Endodermal cell (in vitro differentiated cells): Measurements from ENCODE around the gene MDC1. TPM values are rescaled to one million over a fixed set of nuclear protein-coding genes. Genes with fewer than 3 reads are reported as not detected.
A peak's percentile ranks its signal among the peaks of the same experiment; 100 is the strongest.

Experiments used
- DNase-seq: peaks from one replicate; pipeline ENCODE4 v3.0.0-alpha.2; 2017
- H3K27ac ChIP-seq: 2 replicates; pipeline ENCODE4 v1.5.1; 2013; ENCODE audit warnings: mild to moderate bottlenecking, low read depth, low read length, moderate library complexity
- H3K27me3 ChIP-seq: 2 replicates; pipeline ENCODE4 v1.6.1; 2013; ENCODE audit warnings: mild to moderate bottlenecking, low read length, moderate library complexity; ENCODE audit not compliant: insufficient read depth, control insufficient read depth, poor library complexity, severe bottlenecking
- H3K36me3 ChIP-seq: 2 replicates; pipeline ENCODE4 v1.7.0; 2013; ENCODE audit warnings: mild to moderate bottlenecking, low read length, moderate library complexity; ENCODE audit not compliant: control insufficient read depth, insufficient read depth
- H3K4me1 ChIP-seq: one replicate; pipeline ENCODE4 v1.7.0; 2013; ENCODE audit warnings: low read length; ENCODE audit not compliant: control insufficient read depth, insufficient read depth
- H3K4me3 ChIP-seq: 2 replicates; pipeline ENCODE4 v1.5.1; 2013; ENCODE audit warnings: mild to moderate bottlenecking, low read length, moderate library complexity
- H3K9ac ChIP-seq: 2 replicates; pipeline ENCODE4 v1.6.1; 2013; ENCODE audit warnings: mild to moderate bottlenecking, low read length, moderate library complexity; ENCODE audit not compliant: poor library complexity, severe bottlenecking; ENCODE audit errors: extremely low read depth
- H3K9me3 ChIP-seq: 2 replicates; pipeline ENCODE4 v1.6.1; 2013; ENCODE audit warnings: mild to moderate bottlenecking, low read length, moderate library complexity; ENCODE audit not compliant: control insufficient read depth
- H3K27ac Mint-ChIP-seq: 2 replicates; pipeline ENCODE4 v1.8.0; 2020; ENCODE audit warnings: mixed read lengths
- H3K27me3 Mint-ChIP-seq: 2 replicates; pipeline ENCODE4 v1.8.0; 2021; ENCODE audit warnings: mild to moderate bottlenecking, mixed read lengths; ENCODE audit not compliant: insufficient read depth
- H3K36me3 Mint-ChIP-seq: 2 replicates; pipeline ENCODE4 v1.8.0; 2020; ENCODE audit warnings: low read depth, mixed read lengths
- H3K4me1 Mint-ChIP-seq: 2 replicates; pipeline ENCODE4 v1.8.0; 2020; ENCODE audit warnings: mixed read lengths
- H3K4me3 Mint-ChIP-seq: 2 replicates; pipeline ENCODE4 v1.8.0; 2020; ENCODE audit warnings: mild to moderate bottlenecking, moderate library complexity, mixed read lengths
- H3K9me3 Mint-ChIP-seq: 2 replicates; pipeline ENCODE4 v1.8.0; 2020; ENCODE audit warnings: mild to moderate bottlenecking, mixed read lengths
- WGBS, 2 experiments: methylation state at CpG; one replicate each; pipeline versions ENCODE4 v1.1.5 to v1.1.7; 2013; ENCODE audit warnings: missing lambda C conversion rate in 2 of 2, mixed read lengths in 1 of 2; ENCODE audit not compliant: insufficient coverage in 1 of 2, insufficient read length in 1 of 2; 5-methylcytosine and 5-hydroxymethylcytosine counted together
- total RNA-seq, 2 donors: library from RNA; stranded (reverse); fragmentation: NEBNext Ultra II Directional in 1 of 2; extraction: Animal tissue kit (Norgen Biotek cat#: 25700) in 1 of 2; gene quantifications; 2 replicates in 1 of 2; 3 replicates in 1 of 2; pipeline ENCODE4 v1.2.1, GENCODE V29; 2021
- TF ChIP-seq, protein P1 (sequence below): fragments of 200-600 bp; sonication (generic); conservative IDR thresholded peaks from 2 replicates; pipeline ENCODE4 v1.5.0; 2021; ENCODE audit warnings: antibody characterized with exemption, mild to moderate bottlenecking

Gene MDC1
- total RNA-seq, 2 donors from 2014 or later = 79.0 to 95.1 TPM

DNA sequence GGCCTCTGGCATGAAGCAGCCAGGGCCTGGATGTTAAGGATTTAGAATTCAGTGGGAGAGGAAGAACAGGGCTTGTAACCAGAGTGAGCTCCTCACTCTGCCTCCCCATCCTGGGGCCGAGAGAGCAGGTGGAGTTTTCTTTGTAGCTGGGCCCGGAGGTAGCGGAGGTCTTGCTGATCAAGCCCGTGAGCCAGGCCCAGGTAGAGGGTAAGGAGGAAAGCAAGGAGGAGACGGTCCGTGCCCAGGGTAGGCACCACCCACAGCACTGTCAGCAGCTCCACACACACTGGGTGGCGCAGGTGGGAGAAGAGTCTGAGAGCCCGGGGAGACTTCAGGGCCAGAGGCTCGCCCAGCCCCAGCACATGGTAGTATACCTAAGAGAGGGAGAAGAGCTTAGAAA is 28.5 kb downstream of the MDC1 start:
- peaks cover 52% of the 10 kb centered on the region for H3K4me1 Mint-ChIP-seq
- DNase-seq = no peak
- peaks cover 12% of the 10 kb centered on the region for H3K36me3 Mint-ChIP-seq
- H3K9me3 ChIP-seq = no peaks in the 10 kb centered on the region
- WGBS, 2 experiments = 96% methylated on average over 9 of the region's 9 CpGs; no CpG with 5 or more reads in 1 of the 2 experiments
- peaks cover 6% of the 10 kb centered on the region for H3K4me1 ChIP-seq
- H3K9ac ChIP-seq = no peak overlapping the region
- no peak overlapping the region for H3K27ac Mint-ChIP-seq
- no peaks in the 10 kb centered on the region for H3K9me3 Mint-ChIP-seq
- no peaks in the 10 kb centered on the region for H3K27me3 Mint-ChIP-seq
- peak overlapping the region; percentile 75 for H3K4me3 Mint-ChIP-seq
- peaks cover 3% of the 10 kb centered on the region for H3K36me3 ChIP-seq
- no peak overlapping the region for H3K27ac ChIP-seq
- TF ChIP-seq, protein P1, sequence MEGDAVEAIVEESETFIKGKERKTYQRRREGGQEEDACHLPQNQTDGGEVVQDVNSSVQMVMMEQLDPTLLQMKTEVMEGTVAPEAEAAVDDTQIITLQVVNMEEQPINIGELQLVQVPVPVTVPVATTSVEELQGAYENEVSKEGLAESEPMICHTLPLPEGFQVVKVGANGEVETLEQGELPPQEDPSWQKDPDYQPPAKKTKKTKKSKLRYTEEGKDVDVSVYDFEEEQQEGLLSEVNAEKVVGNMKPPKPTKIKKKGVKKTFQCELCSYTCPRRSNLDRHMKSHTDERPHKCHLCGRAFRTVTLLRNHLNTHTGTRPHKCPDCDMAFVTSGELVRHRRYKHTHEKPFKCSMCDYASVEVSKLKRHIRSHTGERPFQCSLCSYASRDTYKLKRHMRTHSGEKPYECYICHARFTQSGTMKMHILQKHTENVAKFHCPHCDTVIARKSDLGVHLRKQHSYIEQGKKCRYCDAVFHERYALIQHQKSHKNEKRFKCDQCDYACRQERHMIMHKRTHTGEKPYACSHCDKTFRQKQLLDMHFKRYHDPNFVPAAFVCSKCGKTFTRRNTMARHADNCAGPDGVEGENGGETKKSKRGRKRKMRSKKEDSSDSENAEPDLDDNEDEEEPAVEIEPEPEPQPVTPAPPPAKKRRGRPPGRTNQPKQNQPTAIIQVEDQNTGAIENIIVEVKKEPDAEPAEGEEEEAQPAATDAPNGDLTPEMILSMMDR = no peak
- H3K27me3 ChIP-seq = no peaks in the 10 kb centered on the region
- peak overlapping the region; percentile 95 for H3K4me3 ChIP-seq

DNA sequence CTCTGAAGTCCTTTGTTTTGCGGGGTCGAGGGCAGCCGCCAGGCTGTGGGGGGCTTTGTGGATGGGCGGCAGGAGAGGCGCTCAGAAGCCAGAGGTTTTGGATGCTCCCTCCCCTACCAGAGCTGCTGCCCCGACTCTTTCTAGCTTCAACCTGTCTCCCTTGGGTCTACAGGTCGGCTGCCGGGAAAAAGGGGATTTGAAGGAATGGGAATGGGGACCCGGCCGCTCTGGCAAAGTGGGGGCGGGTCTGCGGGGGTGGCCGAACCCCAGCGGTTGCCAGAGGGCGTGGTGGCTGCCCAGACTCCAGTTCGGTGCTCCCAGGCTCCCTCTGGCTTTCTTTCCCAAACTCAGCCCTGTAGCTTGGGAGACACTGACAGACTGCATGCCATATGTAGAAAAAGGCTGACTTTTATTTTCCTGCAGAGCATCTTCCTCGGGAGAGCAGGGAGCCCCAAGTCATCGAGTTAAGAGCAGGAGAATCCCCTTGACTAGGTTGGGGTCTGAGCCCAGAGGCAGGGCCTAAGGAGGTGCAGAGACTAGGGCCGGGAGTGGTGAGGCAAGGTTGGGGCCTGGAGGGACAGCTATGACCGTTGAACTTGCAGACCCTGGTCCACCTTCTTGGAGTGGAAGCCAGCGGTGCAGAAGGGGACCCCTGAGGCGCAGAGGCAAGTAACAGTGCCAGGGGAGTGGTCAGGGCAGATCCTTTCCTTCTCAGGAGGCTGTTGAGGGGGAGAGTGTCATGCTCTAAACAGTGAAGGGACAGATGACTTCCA is 29.2 kb downstream of the MDC1 start:
- Mint-ChIP-seq H3K36me3 (peaks cover 12% of the 10 kb centered on the region), H3K4me3 (peak overlapping the region; percentile 75), H3K4me1 (peaks cover 59% of the 10 kb centered on the region), H3K9me3 (no peaks in the 10 kb centered on the region), H3K27me3 (no peaks in the 10 kb centered on the region), H3K27ac (peak overlapping the region; percentile 88)
- H3K27ac ChIP-seq = peak overlapping the region; percentile 97
- H3K9ac ChIP-seq = peak overlapping the region; percentile 66
- H3K36me3 ChIP-seq = peaks cover 5% of the 10 kb centered on the region
- 18 to 62% methylated on average over 5 to 22 of the region's 22 CpGs for WGBS, 2 experiments
- no peaks in the 10 kb centered on the region for H3K27me3 ChIP-seq
- H3K4me3 ChIP-seq = peak overlapping the region; percentile 95
- no peaks in the 10 kb centered on the region for H3K9me3 ChIP-seq
- DNase-seq = no peak
- TF ChIP-seq, protein P1 = peak; percentile 11
- peaks cover 10% of the 10 kb centered on the region for H3K4me1 ChIP-seq

DNA sequence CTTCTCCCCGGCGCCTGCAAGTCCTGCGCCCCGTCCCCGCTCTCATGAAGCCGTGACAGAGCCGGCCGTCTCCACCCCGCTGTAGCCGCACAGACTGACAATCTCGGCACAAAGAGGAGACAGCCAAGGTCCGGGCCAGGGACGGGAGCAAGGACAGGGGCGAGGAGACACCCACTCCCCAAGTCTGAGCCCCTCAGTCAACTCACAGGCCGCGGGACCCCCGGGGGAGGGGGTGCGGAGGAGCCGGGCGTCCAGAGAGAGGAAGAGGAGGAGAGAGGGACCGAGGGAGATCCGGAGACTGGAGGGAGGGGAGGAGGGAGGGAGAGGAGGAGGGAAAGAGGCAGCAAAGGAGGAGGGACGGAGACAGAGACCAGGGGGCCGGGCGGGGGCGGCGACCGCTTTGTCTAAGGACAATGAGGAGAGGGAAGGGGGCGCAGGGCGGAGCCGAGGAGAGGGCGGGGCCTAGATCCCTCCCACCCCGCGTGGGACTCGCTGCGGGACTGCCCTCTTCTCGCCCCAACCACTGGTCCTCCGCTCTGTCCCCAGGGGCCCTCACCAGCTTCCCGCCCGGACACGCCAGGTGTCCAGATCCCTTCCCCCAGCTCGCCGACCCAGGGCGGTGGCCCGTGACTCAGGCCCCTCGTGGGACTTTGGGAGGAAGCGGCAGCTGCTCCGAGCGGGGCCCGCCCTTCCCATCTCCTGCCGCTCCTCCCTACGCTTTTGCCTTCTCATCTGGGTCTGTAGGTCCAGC is 30.0 kb downstream of the MDC1 start:
- H3K36me3 ChIP-seq = peaks cover 7% of the 10 kb centered on the region
- peak overlapping the region; percentile 97 for H3K27ac ChIP-seq
- no peaks in the 10 kb centered on the region for H3K9me3 ChIP-seq
- no peaks in the 10 kb centered on the region for H3K27me3 Mint-ChIP-seq
- peak; percentile 95 for DNase-seq
- peak overlapping the region; percentile 66 for H3K9ac ChIP-seq
- peak overlapping the region; percentile 95 for H3K4me3 ChIP-seq
- H3K4me3 Mint-ChIP-seq = peak overlapping the region; percentile 75
- WGBS, 2 experiments = 0% methylated on average over 13 to 52 of the region's 52 CpGs
- no peaks in the 10 kb centered on the region for H3K9me3 Mint-ChIP-seq
- peaks cover 16% of the 10 kb centered on the region for H3K4me1 ChIP-seq
- peak overlapping the region; percentile 88 for H3K27ac Mint-ChIP-seq
- TF ChIP-seq, protein P1 = no peak
- H3K36me3 Mint-ChIP-seq = peaks cover 12% of the 10 kb centered on the region
- peaks cover 65% of the 10 kb centered on the region for H3K4me1 Mint-ChIP-seq
- no peaks in the 10 kb centered on the region for H3K27me3 ChIP-seq
